Endothelial cell of umbilical vein (primary cell): ENCODE measurements around the gene ACER3. TPM values are rescaled to one million over a fixed set of nuclear protein-coding genes. Genes with fewer than 3 reads are reported as not detected.
"Not testable (repeated sequence)": the region's sequence is repeated elsewhere in the genome, so short reads cannot be mapped to it uniquely, and the experiment has no call there.

Experiments used
- BruUV-seq: library from RNA; stranded (reverse); fragments of 400-500 nt; replicated peaks from 2 replicates; lab custom pipeline; 2021; lab: Mats Ljungman, UMichigan
- CTCF ChIA-PET: fragments of 300-600, 350-600 bp; sonication (Branson Sonifier 250); formaldehyde crosslinking; loops from one replicate; lab custom pipeline; 2021; ENCODE audit warnings: antibody characterized with exemption, inconsistent platforms; lab: Charles Lee
- POLR2A ChIA-PET: fragments of 300-600, 350-600 bp; sonication (Branson Sonifier 250); formaldehyde crosslinking; loops from one replicate; lab custom pipeline; 2021; ENCODE audit warnings: antibody characterized with exemption, inconsistent platforms; lab: Charles Lee
- DNase-seq: peaks from one replicate; pipeline ENCODE4 v3.0.0-alpha.2; 2011; ENCODE audit warnings: low read depth, low spot score
- FAIRE-seq: peaks from 2 replicates; lab custom pipeline; 2011; peaks lifted over from hg19 to GRCh38; lab: Jason Lieb, UNC
- H2AFZ ChIP-seq: 2 replicates; pipeline ENCODE4 v1.6.0; 2012; ENCODE audit warnings: low read depth, low read length, control low read depth, inconsistent platforms
- H3K27ac ChIP-seq: 2 replicates; pipeline ENCODE4 v1.5.1; 2011; ENCODE audit warnings: low read depth, mild to moderate bottlenecking, control low read depth, low read length, moderate library complexity; ENCODE audit not compliant: insufficient read depth
- H3K27me3 ChIP-seq, 2 experiments: 2 replicates each; pipeline versions ENCODE4 v1.6.0 to v1.6.1; 2011; ENCODE audit warnings: low read length in 2 of 2, mixed read lengths in 1 of 2; ENCODE audit not compliant: control insufficient read depth in 2 of 2, insufficient read depth in 2 of 2
- H3K36me3 ChIP-seq, 2 experiments: 2 replicates in 1 of 2; 3 replicates in 1 of 2; pipeline ENCODE4 v1.5.1; 2011; ENCODE audit warnings: low read length in 2 of 2, mild to moderate bottlenecking in 1 of 2, moderate library complexity in 1 of 2; ENCODE audit not compliant: control insufficient read depth in 2 of 2, insufficient read depth in 2 of 2; ENCODE audit errors: extremely low read depth in 1 of 2
- H3K4me1 ChIP-seq: 3 replicates; pipeline ENCODE4 v1.5.1; 2011; ENCODE audit warnings: mild to moderate bottlenecking, low read length; ENCODE audit not compliant: control insufficient read depth, insufficient read depth; ENCODE audit errors: extremely low read depth
- H3K4me2 ChIP-seq: 2 replicates; pipeline ENCODE4 v1.6.1; 2011; ENCODE audit warnings: low read length, control low read depth, mixed read lengths; ENCODE audit not compliant: insufficient read depth
- H3K4me3 ChIP-seq, 3 experiments: fragments of 200-600 bp in 1 of 3; sonication (generic), shearing (Covaris generic) in 1 of 3; replicated peaks in 1 of 3; 2 replicates each; pipeline ENCODE4 v1.5.1; 2011 to 2016; ENCODE audit warnings: control low read depth in 3 of 3, low read length in 3 of 3, mild to moderate bottlenecking in 2 of 3, inconsistent platforms in 1 of 3, low read depth in 1 of 3, moderate library complexity in 1 of 3; ENCODE audit not compliant: insufficient read depth in 1 of 3
- H3K79me2 ChIP-seq: 2 replicates; pipeline ENCODE4 v1.6.0; 2012; ENCODE audit warnings: low read length, inconsistent platforms; ENCODE audit not compliant: control insufficient read depth, insufficient read depth
- H3K9ac ChIP-seq: replicated peaks from 2 replicates; pipeline ENCODE3; 2011; ENCODE audit warnings: low read length, control low read depth; ENCODE audit not compliant: insufficient read depth; ENCODE audit errors: extremely low read depth
- H3K9me1 ChIP-seq: replicated peaks from 3 replicates; pipeline ENCODE4 v1.6.0; 2011; ENCODE audit warnings: mild to moderate bottlenecking, low read length; ENCODE audit not compliant: control insufficient read depth, insufficient read depth; ENCODE audit errors: extremely low read depth
- H3K9me3 ChIP-seq: replicated peaks from 2 replicates; pipeline ENCODE4 v1.5.1; 2012; ENCODE audit warnings: low read length, inconsistent platforms; ENCODE audit not compliant: control insufficient read depth, insufficient read depth
- H4K20me1 ChIP-seq: replicated peaks from 2 replicates; pipeline ENCODE3; 2011; ENCODE audit warnings: mild to moderate bottlenecking, low read length; ENCODE audit not compliant: control insufficient read depth, insufficient read depth; ENCODE audit errors: extremely low read depth
- GATA2 ChIP-seq: IDR thresholded peaks from 2 replicates; pipeline ENCODE4 v1.7.0; 2011; ENCODE audit warnings: low read depth, mild to moderate bottlenecking, moderate library complexity, mixed read lengths, low read length; ENCODE audit not compliant: insufficient read length, insufficient read depth
- POLR2A ChIP-seq: IDR thresholded peaks from 2 replicates; pipeline ENCODE4 v1.6.1; 2012; ENCODE audit warnings: low read depth, mild to moderate bottlenecking, control low read depth, low read length
- dilution Hi-C: fragments of 300-500 bp; cut with MboI; formaldehyde crosslinking; loops from one replicate; pipeline ENCODE4 v1.15.0; 2019; ENCODE audit warnings: low sequenced_read_pairs; ENCODE audit not compliant: extremely low pct_ligation_motif_present
- intact Hi-C: fragments of 100-400 bp; cut with micrococcal nuclease; formaldehyde crosslinking; loops from one replicate; pipeline ENCODE4 v1.10.0; 2022
- polyA plus RNA-seq, 4 experiments: library from polyadenylated mRNA; depleted of rRNA in 3 of 4; stranded (reverse) in 3 of 4; unstranded in 1 of 4; fragments of >200 nt; gene quantifications; 2 replicates each; pipeline versions ENCODE4 v1.2.1 to v1.2.3, GENCODE V29; 2011 to 2012; ENCODE audit warnings: missing spikeins in 1 of 4
- total RNA-seq: library from RNA; stranded (reverse); gene quantifications from 2 replicates; pipeline ENCODE4 v1.2.3, GENCODE V29; 2021

Gene ACER3
- total and polyA plus RNA-seq, 2 donors (not counting 3 experiments of a cell fraction or from before 2014, with no cell fraction given) = 9.9 to 31.6 TPM

DNA sequence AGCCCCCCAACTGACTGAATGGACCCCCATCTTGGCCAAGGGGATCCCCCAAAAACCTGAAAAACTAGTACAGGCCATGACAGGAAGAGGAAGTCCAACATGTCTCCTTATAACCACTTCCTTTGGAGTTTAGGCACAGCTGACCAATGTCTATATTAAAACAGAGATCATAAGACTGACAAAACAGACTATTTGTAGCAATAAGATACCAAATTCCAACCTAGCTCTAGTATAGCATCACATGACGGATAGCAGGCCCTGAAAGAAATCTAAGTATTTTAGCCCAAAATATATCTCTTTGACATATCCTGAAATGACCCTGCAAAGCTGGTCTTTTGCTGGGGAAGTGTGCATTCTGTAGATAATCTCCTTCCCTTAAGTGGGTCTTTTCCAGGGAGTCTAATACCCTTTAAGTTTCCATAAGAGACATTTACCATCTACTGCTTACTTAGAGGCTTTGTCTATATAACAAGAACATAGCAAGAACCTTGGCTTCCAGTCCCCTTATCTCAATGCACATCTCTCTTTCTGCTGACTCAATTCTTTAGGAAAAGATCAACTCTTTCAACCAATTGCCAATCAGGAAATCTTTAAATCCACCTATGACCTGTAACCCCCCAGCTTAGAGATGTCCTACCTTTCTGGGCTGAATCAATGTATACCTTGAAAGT, 34.9 kb upstream of the ACER3 start:
- ChIA-PET CTCF (interaction anchor here (1.0 to 3.2 kb wide), 4 partner anchors 9 to 93 kb away, joined by 3 to 45 read pairs (median 30); no protein-coding TSS in a partner anchor), POLR2A (interaction anchor here (0.7 kb wide), 1 partner anchor 11 kb away, joined by 3 read pairs; no protein-coding TSS in a partner anchor)
- Histone ChIP-seq H3K4me1 (peaks cover 31% of the 10 kb centered on the region), H4K20me1 (no peaks in the 10 kb centered on the region), H3K4me2 (no peak overlapping the region), H3K9me1 (no peaks in the 10 kb centered on the region), H2AFZ (peak overlapping the region; percentile 54), H3K36me3 (no peaks in the 10 kb centered on the region), H3K27ac (peak overlapping the region; percentile 99), H3K9ac (no peak overlapping the region), H3K79me2 (no peaks in the 10 kb centered on the region), H3K27me3 (no peaks in the 10 kb centered on the region), H3K4me3 (no peak overlapping the region), H3K9me3 (no peaks in the 10 kb centered on the region)
- intact Hi-C loops (no loop called here), dilution Hi-C loops (no loop called here)
- DNase-seq (no peak), FAIRE-seq (no peak)
- BruUV-seq = no TSS peak
- TF ChIP-seq GATA2 (peak; percentile 48), POLR2A (no peak)

DNA sequence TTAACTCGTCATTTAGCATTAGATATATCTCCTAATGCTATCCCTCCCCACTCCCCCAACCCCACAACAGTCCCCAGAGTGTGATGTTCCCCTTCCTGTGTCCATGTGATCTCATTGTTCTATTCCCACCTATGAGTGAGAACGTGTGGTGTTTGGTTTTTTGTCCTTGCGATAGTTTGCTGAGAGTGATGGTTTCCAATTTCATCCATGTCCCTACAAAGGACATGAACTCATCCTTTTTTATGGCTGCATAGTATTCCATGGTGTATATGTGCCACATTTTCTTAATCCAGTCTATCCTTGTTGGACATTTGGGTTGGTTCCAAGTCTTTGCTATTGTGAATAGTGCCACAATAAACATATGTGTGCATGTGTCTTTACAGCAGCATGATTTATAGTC, 34.2 kb upstream of the ACER3 start:
- H3K9me3 ChIP-seq, H3K9ac ChIP-seq, DNase-seq, H3K27ac ChIP-seq, FAIRE-seq, H3K4me3 ChIP-seq, H3K27me3 ChIP-seq, intact Hi-C loops, BruUV-seq, dilution Hi-C loops, H4K20me1 ChIP-seq, H3K79me2 ChIP-seq, H3K36me3 ChIP-seq, POLR2A ChIA-PET, H2AFZ ChIP-seq, H3K9me1 ChIP-seq, H3K4me2 ChIP-seq: not testable (repeated sequence)
- CTCF ChIA-PET = interaction anchor here (3.1 to 3.2 kb wide), 2 partner anchors 9 to 16 kb away, joined by 24 to 36 read pairs; no protein-coding TSS in a partner anchor
- H3K4me1 ChIP-seq = peaks cover 31% of the 10 kb centered on the region

DNA sequence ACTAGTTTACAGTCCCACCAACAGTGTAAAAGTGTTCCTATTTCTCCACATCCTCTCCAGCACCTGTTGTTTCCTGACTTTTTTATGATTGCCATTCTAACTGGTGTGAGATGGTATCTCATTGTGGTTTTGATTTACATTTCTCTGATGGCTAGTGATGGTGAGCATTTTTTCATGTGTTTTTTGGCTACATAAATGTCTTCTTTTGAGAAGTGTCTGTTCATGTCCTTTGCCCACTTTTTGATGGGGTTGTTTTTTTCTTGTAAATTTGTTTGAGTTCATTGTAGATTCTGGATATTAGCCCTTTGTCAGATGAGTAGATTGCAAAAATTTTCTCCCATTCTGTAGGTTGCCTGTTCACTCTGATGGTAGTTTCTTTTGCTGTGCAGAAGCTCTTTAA, 33.7 kb upstream of the ACER3 start:
- H2AFZ ChIP-seq, H3K9me3 ChIP-seq, FAIRE-seq, DNase-seq, H3K9me1 ChIP-seq, H3K27me3 ChIP-seq, H3K4me2 ChIP-seq, H3K9ac ChIP-seq, CTCF ChIA-PET, H3K36me3 ChIP-seq, H3K79me2 ChIP-seq, POLR2A ChIA-PET, dilution Hi-C loops, intact Hi-C loops, H3K27ac ChIP-seq, BruUV-seq, H4K20me1 ChIP-seq, H3K4me3 ChIP-seq: not testable (repeated sequence)
- H3K4me1 ChIP-seq = peaks cover 31% of the 10 kb centered on the region
